HG03521 (cell line): ENCODE results near the gene ASPA.
"Not testable (repeated sequence)": the region's sequence is repeated elsewhere in the genome, so short reads cannot be mapped to it uniquely, and the experiment has no call there.

Source experiments
- ATAC-seq: cut with Tn5 transposase; IDR thresholded peaks from one replicate; pipeline ENCODE4 v1.9.1; 2021; ENCODE audit warnings: mild to moderate bottlenecking, moderate library complexity; ENCODE audit not compliant: unreplicated experiment

Gene ASPA

DNA sequence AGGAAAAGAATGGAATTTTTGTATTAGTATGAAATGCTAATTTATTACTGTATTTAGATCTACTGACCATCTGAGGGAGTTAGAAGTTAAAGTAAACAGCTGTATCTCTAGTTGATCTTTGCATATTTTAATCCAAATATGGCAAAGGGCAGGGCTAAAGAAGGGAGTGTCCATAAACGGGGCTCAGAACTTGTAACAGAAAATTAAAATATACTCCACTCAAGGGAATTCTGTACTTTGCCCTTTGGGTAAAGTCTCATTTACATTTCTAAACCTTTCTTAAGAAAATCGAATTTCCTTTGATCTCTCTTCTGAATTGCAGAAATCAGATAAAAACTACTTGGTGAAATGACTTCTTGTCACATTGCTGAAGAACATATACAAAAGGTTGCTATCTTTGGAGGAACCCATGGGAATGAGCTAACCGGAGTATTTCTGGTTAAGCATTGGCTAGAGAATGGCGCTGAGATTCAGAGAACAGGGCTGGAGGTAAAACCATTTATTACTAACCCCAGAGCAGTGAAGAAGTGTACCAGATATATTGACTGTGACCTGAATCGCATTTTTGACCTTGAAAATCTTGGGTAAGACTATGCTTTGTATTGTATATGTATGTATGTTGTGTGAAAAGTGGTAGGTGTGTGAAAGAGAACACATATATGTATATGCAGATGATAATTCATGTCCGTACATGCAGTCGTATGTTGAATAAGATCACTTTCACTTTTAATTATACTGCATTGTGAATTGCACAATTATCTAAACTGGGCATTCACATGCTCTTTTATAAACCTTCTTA is at the start of gene ASPA:
TSS of gene ASPA (plus strand) at position 186 of the 799 bp plus-strand sequence. CDS start at position 349, 163 bp downstream.
- no peak for ATAC-seq

DNA sequence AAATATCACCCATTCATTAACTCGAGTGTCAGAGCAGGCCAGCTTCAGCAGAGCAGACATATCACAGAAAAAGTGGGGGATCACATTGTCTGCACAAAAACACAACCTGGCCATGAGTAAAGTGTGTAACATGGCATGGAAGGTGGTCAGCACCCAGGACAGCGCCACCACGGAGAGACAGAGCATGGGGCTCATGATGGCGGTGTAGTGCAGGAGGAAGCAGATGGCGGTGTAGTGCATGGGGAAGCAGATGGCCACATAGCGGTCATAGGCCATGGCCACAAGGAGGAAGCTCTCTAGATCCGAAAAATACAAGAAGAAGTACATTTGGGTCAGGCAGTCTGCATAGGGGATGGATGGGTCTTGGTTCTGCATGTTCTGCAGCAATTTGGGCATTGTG is 42.6 kb upstream of the ASPA start:
- not testable (repeated sequence) for ATAC-seq

GRCh38 chr17:3433741-3434140 is 42.1 kb upstream of the ASPA start, which contains the start of gene OR1E2:
Gene OR1E2 (minus strand): TSS chr17:3433841. CDS start chr17:3433841, 0 bp downstream.
- no peak for ATAC-seq

DNA sequence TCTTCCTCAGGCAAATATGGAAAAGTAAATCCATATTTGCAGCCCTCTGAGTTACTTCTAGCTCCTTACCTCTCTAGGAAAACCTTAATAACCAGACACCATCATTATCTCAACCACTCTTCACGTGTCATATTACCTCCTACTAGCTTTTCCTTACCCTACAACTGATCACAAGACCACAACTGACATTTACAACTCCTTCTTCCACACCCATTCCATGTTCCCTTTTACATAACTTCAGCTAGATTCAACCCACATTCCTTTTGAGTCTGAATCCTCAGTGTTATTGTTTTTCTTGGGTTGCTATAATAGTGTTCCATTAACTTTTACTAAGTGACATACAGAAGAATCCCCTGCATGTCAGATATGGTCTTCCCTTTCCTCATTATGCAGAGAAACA is 37.4 kb upstream of the ASPA start:
- ATAC-seq, result no peak

GRCh38 chr17:3440451-3440850 is 35.3 kb upstream of the ASPA start:
- ATAC-seq, result no peak

GRCh38 chr17:3447625-3448024 is 28.2 kb upstream of the ASPA start:
- no peak for ATAC-seq

DNA sequence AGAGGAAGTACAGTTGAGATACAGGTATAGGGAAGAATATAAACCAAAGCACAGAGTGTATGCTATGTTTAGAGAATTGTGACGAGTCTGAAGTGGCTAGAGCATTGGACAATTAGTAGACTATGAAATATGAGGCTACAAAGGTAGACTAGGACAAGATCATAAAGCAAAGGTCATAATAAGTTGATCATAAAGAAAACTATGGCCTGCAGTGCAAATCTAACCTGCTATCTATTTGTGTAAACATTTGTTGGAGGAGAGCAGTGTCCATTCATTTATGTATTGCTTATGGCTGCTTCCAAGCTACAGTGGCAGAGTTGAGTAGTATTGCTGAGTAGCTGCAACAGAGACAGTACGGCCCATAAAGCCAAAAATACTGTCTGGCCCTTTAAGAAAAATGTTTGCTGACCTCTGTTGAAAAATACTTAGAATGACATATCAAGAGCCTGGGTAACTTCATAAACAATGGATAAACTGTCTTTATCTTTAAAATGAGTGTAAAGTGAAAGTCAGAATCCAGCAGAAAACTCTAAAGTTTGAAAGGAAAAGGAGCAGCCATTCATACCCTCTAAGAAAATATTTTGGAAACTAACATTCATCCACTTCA is 27.6 kb upstream of the ASPA start:
- no peak for ATAC-seq

DNA sequence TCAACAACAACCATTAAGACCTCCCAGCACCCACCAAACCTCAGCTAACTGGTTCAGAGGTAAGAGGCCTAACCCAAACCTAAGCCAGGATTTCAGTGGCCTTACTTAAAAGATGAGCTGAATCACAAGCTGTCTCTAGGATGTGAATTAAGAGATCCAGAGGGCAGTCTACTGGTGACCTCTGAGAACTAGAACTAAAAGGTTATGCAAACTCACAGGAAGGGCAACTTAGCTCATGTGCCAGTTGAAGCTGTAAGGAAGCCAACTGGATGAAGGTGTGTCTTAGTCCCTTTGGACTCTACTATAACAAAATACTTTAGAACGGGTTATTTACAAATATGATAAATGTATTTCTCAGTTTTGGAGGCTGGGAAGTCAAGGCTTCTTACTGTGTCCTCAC is 9.4 kb upstream of the ASPA start:
- ATAC-seq, result not testable (repeated sequence)

GRCh38 chr17:3469529-3469928 is 6.3 kb upstream of the ASPA start:
- ATAC-seq, result no peak

DNA sequence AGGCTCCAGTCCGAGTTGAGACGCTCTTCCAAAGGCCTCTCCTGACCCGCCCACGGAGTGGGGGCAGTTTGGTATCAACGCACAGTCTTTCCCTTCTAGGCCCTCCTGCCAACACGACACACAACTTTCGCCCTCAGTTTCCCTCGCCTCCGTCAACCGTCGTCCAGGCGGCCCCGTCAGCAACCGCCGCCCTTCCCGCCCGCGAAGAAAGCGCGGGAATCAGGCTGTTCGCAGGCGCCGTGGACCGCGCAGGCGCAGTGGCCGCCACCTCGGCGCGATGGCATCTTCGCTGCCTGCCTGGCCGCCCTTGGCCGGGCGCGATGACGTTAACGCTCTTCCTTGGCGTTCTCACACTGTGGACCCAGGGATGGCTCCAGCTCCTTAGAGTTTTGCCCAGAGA is 4.2 kb upstream of the ASPA start, which contains the start of gene SPATA22:
TSS of gene SPATA22 (minus strand) at position 221 of the 400 bp plus-strand sequence. CDS start 2,494 bp downstream, outside the sequence.
- no peak for ATAC-seq

GRCh38 chr17:3472137-3472536 is 3.7 kb upstream of the ASPA start:
- ATAC-seq, result no peak

DNA sequence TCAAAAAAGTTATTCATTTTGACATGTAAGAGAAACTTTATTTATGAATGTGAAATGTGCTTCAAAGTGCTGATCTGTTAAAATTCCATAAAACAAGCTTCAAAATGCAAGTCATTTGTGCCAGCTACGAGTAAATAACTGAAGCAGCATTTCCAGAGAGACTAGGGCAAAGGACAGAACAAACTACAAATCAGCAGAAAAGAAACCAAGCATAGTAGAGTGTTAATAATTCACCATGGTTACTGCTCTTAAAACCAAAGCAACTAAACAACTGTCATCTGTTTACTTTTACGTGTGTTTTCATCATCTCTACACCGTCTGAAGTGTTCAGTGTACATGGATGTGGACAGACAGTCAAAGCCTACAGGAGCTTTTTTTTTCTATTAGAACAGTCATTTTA is 1.6 kb upstream of the ASPA start:
- ATAC-seq, result no peak

DNA sequence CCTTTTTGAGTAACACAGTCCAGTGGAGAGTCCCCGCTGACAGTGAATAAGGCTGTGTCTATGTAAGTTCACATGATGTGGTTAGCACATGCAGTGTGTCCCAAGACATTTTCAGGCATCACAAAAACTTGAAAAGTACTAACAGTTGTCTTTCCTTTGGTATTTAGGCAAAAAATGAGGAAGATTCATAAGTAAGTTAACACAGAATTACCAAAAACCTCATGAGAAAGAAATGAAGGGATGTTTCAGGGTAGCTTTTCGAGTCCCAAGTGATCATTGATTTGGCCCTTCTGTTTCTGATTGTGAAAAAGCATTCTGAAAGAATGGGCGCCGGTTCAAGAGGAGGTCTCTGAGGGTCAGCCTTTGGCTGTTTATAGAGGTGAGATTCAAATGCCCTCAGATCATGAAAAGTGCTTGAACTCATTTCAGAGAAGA is 529 bp upstream of the ASPA start:
- ATAC-seq, result no peak

DNA sequence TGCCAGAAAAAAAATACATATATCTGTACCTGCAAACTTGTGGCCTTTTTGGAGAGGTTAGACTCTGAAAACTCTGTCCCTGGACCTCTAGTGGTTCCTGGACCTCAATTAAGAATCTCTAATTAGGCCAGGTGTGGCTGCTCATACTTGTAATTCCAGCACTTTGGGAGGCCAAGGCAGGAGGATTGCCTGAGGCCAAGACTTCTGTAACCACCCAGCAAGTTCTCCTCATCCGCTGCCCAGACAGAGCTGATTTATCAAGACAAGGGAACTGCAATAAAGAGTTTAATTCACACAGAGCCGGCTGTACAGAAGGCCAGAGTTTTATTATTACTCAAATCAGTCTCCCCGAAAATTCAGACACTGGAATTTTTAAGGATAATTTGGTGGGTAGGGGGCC is 4.2 kb downstream of the ASPA start:
- no peak for ATAC-seq

GRCh38 chr17:3482852-3483251 is 7.1 kb downstream of the ASPA start:
- no peak for ATAC-seq

GRCh38 chr17:3485481-3486068 is 9.8 kb downstream of the ASPA start:
- ATAC-seq, result no peak

GRCh38 chr17:3497101-3497500 is 21.3 kb downstream of the ASPA start:
- ATAC-seq, result no peak

DNA sequence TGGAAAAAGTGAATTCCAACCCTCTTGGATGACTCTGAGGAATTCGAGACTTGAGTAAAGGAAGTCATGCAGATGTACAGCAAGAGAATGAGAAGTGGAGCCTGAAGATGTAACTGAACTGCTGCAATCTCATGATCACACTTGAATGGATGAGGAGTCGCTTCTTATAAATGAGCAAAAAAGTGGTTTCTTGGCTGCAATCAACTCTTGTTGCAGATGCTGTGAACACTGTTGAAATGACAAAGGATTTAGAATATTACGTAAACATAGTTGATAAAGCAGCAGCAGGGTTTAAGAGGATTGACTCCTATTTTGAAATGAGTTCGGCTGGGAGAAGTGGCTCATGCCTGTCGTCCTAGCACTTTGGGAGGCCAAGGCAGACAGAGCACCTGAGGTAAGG is 25.5 kb downstream of the ASPA start:
- no peak for ATAC-seq

- ATAC-seq, result no peak
These were observed 26.7 kb downstream of the ASPA start for GRCh38 chr17:3502466-3502865.

DNA sequence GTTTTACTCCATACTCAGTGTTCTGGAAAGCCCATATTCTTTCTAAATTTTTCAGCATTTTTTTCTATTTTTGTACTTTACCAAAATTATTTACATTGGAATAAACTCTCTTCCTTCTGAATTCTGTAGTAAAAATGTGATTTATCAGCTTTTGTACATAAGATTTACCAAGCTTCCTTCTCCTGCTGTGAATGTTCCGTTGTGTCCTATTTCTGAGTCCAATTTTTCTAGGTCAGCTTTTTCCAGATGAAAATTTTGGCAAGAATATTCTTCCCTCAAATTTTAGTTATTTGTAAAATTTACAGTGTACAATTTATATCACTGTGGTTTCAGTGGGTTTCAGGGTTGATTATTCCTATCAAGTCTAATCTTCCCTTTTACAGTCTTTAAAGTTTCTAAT is 27.5 kb downstream of the ASPA start:
- ATAC-seq, result no peak

GRCh38 chr17:3505008-3505407 is 29.2 kb downstream of the ASPA start:
- ATAC-seq, result no peak

- ATAC-seq, result no peak
These were observed 30.3 kb downstream of the ASPA start for GRCh38 chr17:3506054-3506453.
